Measurements from ENCODE around the gene GMEB1.
"Not testable (repeated sequence)": the region's sequence is repeated elsewhere in the genome, so short reads cannot be mapped to it uniquely, and the experiment has no call there.

GMEB1 gene

GRCh38 chr1:28675924-28676257 lies 7.3 kb downstream of the GMEB1 start:
- no peak for DNase-seq

- no peak for DNase-seq
Measured at GRCh38 chr1:28680151-28680550, 11.6 kb downstream of the GMEB1 start.

GRCh38 chr1:28682840-28683239 lies 14.3 kb downstream of the GMEB1 start:
- no peak for DNase-seq

DNA sequence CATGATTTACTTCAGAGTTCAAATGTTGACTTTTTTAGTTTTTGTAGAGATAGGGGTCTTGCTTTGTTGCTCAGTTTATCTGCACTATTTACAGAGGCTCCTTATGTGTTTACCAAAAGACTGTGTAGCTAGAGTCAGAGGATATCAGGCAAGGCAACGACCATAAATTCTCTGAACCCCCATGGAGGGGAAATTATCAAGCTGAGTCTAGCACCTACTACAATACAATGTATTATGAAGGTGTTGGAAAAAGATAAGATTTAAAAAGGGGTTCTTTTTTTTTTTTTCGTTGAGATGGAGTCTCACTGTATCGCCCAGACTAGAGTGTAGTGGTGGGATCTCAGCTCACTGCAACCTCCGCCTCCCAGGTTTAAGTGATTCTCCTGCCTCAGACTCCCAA lies 16.4 kb downstream of the GMEB1 start:
- no peak for DNase-seq

GRCh38 chr1:28691627-28692026 lies 23.0 kb downstream of the GMEB1 start:
- not testable (repeated sequence) for DNase-seq

DNA sequence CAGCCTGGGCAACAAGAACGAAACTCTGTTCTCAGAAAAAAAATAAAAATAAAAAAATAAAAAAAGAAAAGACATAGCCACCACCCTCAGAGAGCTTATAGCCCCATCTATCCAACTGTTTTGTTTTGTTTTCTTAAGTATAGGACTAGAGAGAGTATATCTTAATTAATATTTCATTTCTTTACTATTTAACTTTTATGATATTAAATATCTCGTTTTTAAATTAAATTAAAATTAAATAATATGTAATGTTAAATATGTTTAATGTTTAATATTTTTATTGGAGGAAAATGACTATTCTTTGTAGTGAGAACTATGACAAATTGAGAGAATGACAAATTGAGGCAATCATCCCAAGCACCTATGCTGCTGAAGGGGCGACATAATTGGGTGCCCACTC lies 35.0 kb downstream of the GMEB1 start:
- DNase-seq = no peak

- no peak for DNase-seq
Measured at GRCh38 chr1:28716336-28716735, 47.8 kb downstream of the GMEB1 start.

- no peak for DNase-seq
Measured at GRCh38 chr1:28718166-28718565, 49.6 kb downstream of the GMEB1 start.

DNA sequence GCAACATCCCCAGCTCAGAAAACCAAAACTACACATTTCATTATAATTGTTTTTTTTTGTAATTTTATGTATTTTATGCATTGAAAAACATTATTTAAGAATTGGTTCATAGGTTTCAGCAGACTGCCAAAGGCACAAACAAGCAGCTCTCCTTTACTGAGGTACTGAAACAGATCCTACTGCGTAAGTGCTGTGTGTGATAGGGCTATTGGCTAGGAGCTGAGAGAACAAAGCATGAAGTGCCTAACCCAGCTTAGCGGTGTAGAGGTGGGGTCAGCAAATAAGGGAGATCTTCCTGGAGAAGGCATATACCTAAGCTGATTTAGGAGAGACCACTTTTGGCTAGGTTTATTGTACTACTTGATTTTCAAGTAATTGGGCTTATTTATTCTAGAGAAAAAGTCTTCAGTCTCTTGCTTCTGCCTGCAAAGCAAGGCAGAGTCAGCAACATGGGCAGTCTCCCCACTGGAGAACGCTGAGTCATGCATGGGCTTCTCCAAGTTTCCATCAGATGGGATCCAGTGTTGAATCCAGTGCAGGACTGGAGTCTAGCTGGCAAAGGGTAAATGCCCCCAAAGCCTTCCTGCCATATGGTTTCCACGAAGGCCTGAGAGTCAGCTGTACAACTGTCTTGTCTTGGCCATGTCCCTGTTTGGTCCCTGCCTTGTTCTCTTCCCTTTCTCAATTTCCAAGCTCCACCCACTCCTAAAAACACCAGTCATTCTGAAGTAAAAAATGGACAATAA lies 50.2 kb downstream of the GMEB1 start:
- no peak for DNase-seq

DNA sequence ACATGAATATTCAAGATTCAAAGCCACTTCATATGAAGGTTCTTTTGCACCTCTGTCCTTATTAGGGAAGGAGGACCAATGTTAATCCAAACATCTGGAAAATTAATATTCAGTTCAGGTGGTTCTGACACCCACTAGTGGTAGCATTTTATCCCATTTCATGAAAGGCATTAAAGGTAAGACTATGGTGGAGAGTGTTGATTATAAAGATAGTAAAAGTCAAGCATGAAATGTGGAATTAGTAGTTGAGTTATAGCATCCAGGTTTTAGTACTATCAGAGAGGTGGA lies 50.7 kb downstream of the GMEB1 start:
- DNase-seq = no peak

GRCh38 chr1:28720376-28720775 lies 51.8 kb downstream of the GMEB1 start:
- DNase-seq = no peak

GRCh38 chr1:28721927-28722326 lies 53.3 kb downstream of the GMEB1 start:
- not testable (repeated sequence) for DNase-seq

DNA sequence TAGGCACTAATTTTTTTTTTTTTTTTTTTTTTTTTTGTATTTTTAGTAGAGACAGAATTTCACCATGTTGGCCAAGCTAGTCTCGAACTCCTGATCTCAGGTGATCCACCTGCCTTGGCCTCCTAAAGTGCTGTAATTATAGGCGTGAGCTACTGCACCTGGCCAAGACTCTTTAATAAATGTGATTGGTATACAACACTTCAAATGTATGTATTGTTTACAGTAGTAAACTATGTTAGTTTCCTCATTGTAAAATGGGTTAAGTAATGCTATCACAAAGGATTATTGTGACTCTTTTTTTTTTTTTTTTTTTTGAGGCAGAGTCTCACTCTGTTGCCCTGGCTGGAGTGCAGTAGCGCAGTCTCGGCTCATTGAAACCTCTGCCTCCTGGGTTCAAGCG lies 56.8 kb downstream of the GMEB1 start:
- DNase-seq = not testable (repeated sequence)

- DNase-seq = no peak
Measured at GRCh38 chr1:28735961-28736449, 67.4 kb downstream of the GMEB1 start.

DNA sequence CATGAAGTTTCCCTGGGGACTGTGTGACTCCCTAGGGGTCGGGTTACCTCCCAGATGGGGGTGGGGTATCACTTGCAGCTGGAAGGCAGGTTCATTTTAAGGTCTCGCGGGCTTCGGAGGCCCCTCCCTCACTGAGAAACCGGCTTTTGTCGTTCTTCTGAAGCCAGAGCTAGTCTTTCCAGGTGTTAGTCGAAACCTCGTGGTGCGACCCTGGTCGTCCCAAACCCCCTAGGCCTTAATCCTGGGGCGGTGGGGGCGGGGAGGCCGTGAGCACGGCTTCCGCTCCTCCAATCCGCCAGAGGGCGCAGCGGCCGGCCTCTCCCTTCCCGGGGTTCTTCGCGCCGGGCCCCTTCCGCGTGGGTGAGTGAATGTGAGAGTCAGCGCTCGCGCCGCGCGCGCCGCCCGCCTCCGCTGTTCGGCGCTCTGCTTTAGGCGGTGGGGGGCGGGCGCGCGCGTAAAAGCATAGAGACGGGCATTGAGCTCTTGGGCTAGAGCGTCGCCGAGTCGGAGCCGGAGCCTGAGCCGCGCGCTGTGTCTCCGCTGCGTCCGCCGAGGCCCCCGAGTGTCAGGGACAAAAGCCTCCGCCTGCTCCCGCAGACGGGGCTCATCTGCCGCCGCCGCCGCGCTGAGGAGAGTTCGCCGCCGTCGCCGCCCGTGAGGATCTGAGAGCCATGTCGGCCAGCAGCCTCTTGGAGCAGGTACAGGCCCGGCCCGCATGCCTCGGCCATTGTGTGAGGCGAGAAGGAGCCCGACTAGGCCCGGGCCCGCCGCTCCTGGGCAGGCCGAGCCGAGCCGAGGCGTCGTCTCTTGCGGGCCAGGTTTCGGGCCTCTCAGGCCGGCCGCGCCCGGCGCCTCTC lies 68.1 kb downstream of the GMEB1 start, which contains the start of gene YTHDF2:
Gene YTHDF2, plus strand, starts transcription at position 491 of the 857 bp plus-strand sequence. Its CDS starts 181 bp downstream, at position 672.
- DNase-seq = peak; percentile 62

GRCh38 chr1:28737307-28738132 lies 68.9 kb downstream of the GMEB1 start:
- DNase-seq = peak; percentile 36

DNA sequence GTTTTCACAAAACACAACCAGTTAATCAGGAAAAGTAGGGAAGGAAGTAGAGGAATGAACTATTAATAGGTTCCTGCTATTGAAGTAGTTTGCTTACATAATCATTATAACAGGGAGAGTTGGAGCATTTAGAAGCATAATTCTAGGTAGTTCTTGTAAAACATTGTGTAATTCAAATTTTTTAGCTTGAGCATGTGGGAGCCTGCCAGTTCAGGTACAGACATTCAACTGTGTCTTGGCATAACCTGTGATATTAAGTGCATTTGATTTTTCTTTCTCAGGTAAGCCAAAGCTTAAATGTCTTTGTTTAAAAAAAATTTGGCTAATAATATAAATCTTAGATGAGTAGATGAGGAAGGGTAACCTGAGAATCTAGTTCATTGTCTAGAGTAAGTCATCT lies 71.5 kb downstream of the GMEB1 start:
- DNase-seq = no peak

DNA sequence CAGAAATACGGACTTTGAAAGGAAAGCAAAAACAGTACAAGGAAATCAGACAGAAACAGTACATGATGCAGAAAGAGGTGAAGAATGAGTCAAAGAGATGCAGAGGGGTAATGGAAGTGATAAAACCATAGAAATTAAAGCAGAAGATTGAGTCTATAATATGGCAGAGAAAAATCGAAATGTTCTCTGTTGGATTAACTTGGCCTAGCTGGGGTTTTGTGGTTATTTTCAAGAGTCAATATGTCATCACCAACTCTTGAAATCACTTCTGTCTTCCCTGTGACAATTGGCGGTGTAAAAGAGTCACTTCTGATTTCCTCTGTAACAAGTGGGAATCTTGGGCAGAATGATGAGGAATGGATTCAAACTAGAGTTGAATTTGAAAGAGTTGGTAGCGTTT lies 75.6 kb downstream of the GMEB1 start:
- no peak for DNase-seq

GRCh38 chr1:28745653-28746173 lies 77.1 kb downstream of the GMEB1 start:
- no peak for DNase-seq

- DNase-seq = no peak
Measured at GRCh38 chr1:28750330-28750729, 81.7 kb downstream of the GMEB1 start.

GRCh38 chr1:28750771-28751294 lies 82.2 kb downstream of the GMEB1 start:
- DNase-seq = not testable (repeated sequence)

DNA sequence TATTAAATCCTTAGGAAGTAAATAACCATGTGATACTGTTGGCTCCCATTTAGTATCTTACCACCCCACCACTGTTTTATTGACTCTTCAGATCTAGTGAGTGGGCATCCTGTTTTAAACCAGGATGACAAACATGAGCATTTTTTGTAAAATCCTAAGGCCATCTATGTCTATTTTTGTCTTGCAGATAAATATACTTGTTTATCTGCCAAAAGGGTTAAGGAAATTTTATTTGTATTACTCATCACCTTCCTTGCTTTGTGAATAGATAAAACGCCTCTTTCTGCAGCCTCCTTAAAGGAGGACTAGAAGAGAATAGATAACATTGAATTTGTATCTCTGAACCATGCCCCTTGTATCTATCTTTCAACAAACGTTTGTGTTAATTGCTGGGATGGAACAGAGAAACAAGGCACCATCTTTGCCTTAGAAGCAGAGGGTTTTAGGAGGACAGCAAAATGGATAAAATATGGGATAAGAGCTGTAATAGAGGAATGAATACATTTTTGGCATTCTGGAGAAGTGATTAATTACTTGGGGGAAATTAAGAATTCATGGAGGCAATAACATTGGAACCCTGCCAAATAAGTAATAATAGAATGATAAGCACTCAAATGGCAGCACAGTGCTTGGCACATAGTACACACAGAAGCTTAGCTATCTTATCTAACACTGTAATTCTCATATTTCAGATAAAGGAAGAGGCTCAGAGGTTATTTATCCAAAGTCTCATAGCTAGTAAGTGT lies 82.9 kb downstream of the GMEB1 start:
- DNase-seq = no peak

Data from NCI-H2029 treated with DMSO at 0.1 percent for 48 hours (cell line).